CD4-positive, alpha-beta T cell treated with Interleukin-15 for 4 hours (primary cell): ENCODE data around the gene ZNF841.
"Not testable (repeated sequence)": the region's sequence is repeated elsewhere in the genome, so short reads cannot be mapped to it uniquely, and the experiment has no call there.

ENCODE experiments used
- DNase-seq: peaks from one replicate; pipeline ENCODE4 v3.0.0-alpha.2; 2020; ENCODE audit warnings: low spot score

The ZNF841 gene

GRCh38 chr19:52066258-52066863 lies 29.2 kb downstream of the ZNF841 start:
- DNase-seq: no peak

GRCh38 chr19:52065399-52065798 lies 30.2 kb downstream of the ZNF841 start:
- no peak for DNase-seq

GRCh38 chr19:52056480-52056879 lies 39.1 kb downstream of the ZNF841 start:
- DNase-seq: not testable (repeated sequence)

GRCh38 chr19:52051736-52052135 lies 43.8 kb downstream of the ZNF841 start:
- not testable (repeated sequence) for DNase-seq

GRCh38 chr19:52048555-52049501 lies 46.7 kb downstream of the ZNF841 start, which contains the start of gene ZNF432:
TSS of gene ZNF432 (minus strand) at chr19:52048838. CDS start at chr19:52046868, 1,970 bp downstream.
- peak; percentile 81 for DNase-seq

- DNase-seq: no peak
Observed at GRCh38 chr19:52039169-52039568, 56.4 kb downstream of the ZNF841 start.

- no peak for DNase-seq
Observed at GRCh38 chr19:52034051-52034728, 61.4 kb downstream of the ZNF841 start.

- DNase-seq: no peak
Observed at GRCh38 chr19:52028780-52029123, 66.8 kb downstream of the ZNF841 start.

GRCh38 chr19:52028027-52028779 lies 67.4 kb downstream of the ZNF841 start, which contains the start of gene ZNF614:
TSS of gene ZNF614 (minus strand) at chr19:52028379. CDS start at chr19:52025745, 2,634 bp downstream.
- peak; percentile 82 for DNase-seq

GRCh38 chr19:52026255-52026990 lies 69.1 kb downstream of the ZNF841 start:
- DNase-seq: not testable (repeated sequence)

GRCh38 chr19:52024478-52024877 lies 71.1 kb downstream of the ZNF841 start:
- not testable (repeated sequence) for DNase-seq

- no peak for DNase-seq
Observed at GRCh38 chr19:52022193-52022592, 73.4 kb downstream of the ZNF841 start.

- no peak for DNase-seq
Observed at GRCh38 chr19:52020506-52020905, 75.1 kb downstream of the ZNF841 start.
